NOMO-1 treated with dmso at 0.1 percent for 144 hours (cell line): Measurements from ENCODE around the gene GLRX3.

Source experiments
- DNase-seq: peaks from one replicate; lab custom pipeline; 2025; ENCODE audit not compliant: unreplicated experiment; lab: John Stamatoyannopoulos, UW

Gene GLRX3

DNA sequence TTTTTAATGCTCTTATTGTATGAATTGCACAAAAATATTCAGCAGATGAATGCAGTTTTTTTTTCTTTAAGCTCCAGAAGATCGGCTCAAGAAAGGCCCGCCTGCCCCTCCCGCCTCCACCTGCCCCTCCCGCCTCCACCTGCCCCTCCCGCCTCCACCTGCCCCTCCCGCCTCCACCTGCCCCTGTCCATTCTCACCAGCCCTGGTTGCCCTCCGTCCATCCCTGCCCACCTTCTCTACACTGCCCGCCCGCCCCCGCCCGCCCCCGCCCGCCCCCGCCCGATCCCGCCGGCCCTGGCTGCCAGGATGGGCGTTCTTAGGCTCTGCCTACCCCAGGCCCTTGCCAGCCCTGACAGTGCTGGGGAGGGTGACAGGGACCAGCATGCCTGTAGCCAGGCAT is 67.4 kb downstream of the GLRX3 start:
- no peak for DNase-seq

DNA sequence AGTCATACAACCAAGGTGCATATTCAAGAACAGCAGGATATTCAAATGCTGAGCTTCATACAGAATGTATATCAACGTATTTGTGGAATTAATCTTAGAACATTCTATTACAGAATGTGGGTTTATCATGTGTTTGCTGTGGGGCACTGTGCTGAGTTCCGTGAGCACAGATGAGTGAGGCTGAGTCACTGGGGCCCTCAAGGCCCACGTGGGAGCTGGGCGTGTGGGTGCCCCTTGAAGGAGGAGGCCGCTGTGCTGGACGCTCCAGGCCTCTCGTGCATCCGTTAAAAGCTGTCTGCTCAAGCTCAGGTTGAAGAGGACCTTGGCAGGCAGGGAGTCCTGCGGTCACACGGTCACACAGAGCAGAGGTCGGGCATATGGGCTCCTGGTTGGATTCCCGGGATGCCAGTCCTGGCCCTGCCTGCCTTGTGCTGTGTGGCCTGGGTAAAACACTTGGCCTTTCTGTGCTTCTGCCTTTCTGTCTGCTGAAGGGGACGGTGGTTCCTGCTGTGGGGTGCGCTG is 70.1 kb downstream of the GLRX3 start:
- DNase-seq: no peak

- no peak for DNase-seq
Observed at GRCh38 chr10:130207205-130207604, 71.0 kb downstream of the GLRX3 start.

DNA sequence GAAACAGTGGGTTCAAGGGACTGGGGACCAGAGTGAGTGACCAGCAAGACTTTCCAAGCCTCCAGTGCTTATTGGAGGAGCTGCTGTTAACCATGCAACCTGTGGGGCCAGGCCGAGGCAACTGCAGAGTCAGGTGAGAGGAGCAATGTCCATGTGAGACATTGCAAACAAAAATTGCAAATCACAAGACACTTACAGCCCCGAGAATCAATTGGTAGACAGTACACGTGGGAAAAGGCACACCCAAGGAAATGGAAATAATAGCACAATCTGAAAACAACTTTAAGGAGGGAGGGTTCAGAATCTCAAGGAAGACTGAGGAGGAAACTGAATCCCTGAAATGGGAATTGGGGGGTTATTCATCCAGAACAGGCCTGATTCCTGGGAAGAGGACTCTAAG is 72.6 kb downstream of the GLRX3 start:
- DNase-seq: no peak

GRCh38 chr10:130212746-130213145 is 76.6 kb downstream of the GLRX3 start:
- DNase-seq: no peak

DNA sequence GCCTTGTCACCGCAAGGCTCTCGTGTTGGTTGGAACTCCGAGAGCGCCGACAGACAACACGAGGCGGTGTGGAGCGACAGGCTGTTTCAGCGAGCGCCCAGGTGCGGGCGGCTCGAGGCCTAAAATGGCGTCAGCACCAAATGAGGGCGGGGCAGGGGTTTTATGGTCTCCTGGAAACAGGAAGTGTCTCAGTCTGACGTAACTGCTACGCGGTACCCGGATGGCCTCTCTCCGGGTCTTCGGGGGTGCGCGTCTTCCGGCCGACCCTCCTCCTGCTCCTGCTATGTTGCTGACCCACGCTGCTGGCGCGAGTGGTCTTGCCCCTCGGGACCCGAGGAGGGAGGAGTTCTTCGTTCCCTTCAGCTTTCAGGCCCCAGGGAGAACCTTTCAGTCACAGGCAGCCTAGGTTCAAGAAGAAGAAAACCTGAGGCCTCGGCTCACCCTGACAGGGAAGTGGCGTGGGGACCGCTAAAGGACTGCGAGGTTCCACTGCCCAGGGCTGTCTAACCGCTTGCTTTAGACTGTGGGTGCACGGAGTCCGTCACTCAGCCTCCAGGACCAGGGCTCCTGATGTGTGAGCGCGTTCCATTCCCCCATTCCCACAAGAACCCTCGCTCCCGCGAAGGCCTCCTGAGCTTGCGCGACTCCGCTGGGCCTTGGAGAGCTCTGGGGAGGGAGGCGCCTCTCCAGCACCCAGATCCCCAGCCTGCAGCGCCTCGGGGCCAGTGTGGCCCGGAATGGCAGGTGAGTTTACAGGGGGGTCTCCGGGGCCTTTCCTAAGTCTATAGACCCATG is 77.3 kb downstream of the GLRX3 start:
- DNase-seq: no peak

DNA sequence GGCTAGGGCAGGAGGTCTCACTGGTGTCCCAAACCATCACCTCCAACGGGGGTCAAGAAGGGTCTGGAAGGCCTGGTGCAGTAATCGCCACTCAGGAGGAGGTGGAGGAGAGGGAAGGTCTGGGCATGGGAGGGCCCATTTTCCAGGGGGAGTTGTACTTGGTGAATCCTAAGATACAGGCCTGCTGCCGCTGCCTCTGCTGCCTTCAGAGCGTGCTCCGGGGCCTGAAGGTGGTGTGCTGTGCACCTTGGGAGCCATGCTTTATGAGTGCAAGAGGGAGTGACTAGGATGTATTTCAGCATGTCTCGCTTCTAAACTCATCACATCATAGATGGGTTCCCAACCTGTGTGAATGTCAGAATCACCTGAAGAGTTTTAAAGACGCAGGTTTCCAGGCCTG is 78.2 kb downstream of the GLRX3 start:
- no peak for DNase-seq

- no peak for DNase-seq
Observed at GRCh38 chr10:130215151-130215930, 79.2 kb downstream of the GLRX3 start.

DNA sequence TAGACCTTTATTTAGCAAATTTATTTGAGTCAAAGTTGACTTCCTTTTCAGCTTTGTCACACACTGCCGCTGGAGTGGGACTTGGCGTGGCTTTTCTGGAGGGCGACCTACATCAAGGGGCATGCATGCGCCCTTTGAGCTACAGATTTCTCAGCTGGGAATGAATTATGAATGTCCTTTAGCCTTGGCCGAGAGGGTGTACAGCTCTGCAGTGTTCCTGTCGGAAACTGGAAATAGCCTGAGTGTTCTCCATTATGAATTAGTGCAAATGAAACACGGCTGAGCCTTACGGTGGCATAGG is 79.7 kb downstream of the GLRX3 start:
- DNase-seq: no peak

GRCh38 chr10:130218181-130218641 is 82.0 kb downstream of the GLRX3 start:
- no peak for DNase-seq

DNA sequence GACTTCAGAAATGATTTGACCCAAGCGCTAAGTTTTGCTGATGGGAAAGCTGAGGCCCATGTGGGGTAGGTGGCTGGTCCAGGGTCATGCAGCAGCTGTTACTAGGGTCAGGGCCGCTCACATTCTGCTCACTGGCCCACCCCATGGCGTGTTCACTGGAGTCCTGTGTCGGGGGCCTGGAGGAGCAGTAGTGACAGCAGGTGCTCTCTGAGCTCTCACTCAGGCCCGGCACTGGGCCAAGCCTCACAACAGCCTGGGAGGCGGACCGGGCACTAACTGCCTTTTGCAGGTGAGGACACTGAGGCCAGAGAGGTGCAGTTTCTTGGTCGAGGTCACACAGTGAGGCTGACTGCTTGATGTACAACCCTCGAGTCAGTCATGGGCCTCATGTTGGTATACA is 82.7 kb downstream of the GLRX3 start:
- DNase-seq: no peak

DNA sequence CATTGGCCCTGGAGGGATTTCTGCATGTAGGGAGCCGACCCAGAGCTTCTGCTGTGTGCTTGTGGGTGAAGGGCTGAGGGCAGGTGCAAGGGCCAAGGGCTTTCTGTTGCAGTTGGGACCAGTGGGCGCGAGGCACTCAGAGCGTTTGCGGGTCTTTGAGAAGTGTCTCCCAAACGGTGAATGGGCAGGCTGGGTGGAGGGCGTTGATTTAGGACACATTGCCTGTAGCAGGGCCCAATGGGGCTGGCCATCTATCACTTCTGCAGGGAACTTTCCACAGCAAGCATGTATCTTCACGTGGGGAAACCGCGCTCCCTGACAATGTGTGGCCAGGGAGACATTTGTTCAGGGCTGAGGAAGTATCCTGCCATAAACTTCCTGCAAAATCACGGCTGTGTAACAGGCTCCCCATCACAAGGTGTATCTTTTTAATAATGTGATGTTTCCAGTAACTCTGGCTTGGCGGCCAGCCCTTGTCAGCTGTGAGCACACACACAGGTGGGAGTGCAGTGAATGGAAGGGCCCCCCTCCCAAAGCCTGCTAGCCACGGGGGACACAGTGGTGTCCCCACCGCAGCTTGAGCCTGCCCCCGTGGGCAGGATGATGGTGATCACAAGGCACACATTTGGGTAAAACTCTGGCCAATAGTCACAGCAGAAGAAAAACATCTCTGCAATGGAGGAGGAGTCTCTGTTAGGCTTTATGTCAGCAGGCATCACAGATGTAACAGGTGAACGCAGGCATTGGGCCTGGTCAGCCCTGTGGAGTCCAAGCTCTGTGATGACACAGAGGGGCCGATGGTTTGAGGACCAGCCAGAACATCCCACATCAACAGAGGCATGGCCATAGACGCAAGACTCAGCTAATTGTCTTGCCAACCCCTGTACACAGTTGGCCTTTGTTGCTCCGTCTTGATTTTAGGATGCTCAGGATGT is 84.3 kb downstream of the GLRX3 start:
- DNase-seq: no peak

- no peak for DNase-seq
Observed at GRCh38 chr10:130221456-130222375, 85.5 kb downstream of the GLRX3 start.

DNA sequence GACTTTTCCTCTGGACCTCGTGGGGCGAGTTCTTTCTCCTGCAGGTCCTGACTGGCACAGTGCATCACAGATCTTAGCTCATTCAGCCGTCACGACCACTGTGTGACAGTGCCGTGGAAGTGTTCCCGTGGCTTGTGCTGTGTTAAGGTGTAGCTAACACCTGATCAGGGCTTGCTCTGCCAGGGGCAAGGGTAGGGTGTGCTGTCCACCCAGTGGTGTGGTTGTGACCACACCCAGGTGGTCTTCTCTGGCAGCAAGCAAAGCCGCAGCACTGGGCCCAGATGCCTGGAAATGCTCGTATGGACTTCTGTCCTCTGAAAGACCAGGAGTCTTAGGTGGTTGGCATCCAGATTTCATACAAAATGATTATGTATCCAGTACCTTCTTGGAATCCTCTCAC is 86.2 kb downstream of the GLRX3 start:
- DNase-seq: no peak

- no peak for DNase-seq
Observed at GRCh38 chr10:130224228-130224627, 88.0 kb downstream of the GLRX3 start.

DNA sequence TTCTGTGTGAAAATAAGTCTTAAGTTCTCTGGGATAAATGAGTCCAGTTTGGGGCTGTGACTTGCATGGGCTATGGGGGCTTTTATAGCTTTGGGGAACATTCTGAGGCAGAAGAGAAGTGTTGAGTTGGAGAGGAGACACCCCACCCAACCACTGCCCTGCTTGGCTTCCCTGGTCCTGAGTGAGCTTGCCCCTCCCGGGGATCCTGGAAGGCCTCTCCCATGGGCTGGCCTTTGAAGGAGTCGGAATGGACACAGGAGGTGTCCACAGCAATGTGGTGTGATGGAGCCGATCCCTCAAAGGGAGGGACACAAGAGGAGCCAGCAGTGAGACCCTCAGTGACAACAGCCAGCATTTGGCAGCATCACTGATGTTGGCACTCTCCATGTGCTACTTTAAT is 89.8 kb downstream of the GLRX3 start:
- no peak for DNase-seq

DNA sequence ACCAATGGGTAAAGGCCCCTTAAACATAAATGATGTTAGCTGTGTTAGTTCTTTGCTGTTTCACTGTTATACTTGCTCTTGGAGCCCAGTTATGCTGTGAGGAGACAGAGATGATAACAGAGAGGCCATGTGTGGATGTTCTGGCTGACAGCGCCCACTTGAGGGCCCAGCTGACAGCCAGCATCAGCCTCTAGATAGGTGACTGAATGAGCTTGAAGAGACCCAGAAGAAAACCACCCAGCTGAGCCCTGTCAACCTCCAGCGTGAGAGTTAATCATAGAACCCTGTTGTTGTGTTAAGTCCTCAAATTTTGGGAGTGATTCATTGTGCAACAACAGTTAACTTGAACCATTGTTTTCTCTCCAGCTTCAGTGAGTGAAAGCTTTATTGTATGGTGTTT is 91.7 kb downstream of the GLRX3 start:
- DNase-seq: no peak
